ENCODE results near the gene FAM180B. TPM values are rescaled to one million over a fixed set of nuclear protein-coding genes. Genes with fewer than 3 reads are reported as not detected.

FAM180B gene
- total and polyA plus RNA-seq, 2 of the 13 experiments (the other 11 are each of a cell fraction or from before 2014, with no cell fraction given), result 0.40 to 1.0 TPM

DNA sequence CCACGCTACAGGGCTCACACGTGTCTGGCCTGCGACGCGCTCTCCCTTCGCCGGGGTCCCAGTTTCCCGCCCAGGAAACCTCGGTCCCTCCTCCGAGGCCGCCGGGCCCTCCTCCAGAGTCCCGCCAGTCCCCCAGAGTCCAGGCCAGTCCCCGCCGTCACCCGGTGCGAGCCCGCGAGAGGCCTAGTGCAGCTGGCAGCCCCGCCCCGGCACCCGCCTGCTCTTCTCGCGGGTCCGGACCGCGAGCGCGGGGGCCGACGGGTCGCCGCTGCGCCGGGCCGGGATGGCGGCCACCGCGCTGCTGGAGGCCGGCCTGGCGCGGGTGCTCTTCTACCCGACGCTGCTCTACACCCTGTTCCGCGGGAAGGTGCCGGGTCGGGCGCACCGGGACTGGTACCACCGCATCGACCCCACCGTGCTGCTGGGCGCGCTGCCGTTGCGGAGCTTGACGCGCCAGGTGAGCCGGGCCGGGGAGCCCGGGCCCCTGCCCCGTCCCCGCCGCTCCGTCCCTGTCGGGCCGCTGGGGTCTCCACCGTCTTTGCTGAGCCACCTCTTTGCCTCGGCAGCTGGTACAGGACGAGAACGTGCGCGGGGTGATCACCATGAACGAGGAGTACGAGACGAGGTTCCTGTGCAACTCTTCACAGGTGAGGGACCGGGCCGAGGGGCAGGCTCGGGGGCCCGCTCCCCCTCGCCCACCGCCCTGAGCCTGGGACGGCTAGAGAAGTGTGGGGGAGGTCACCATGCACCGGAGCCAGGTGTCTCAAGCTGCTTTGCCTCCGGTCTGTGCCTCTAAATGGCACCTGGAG lies 20.9 kb upstream of the FAM180B start, which contains the start of gene PTPMT1:
Gene PTPMT1, plus strand, starts transcription at position 260 of the 809 bp plus-strand sequence. Its CDS starts 24 bp downstream, at position 284.
- peaks cover 5 to 11% of the 10 kb centered on the region in 2 experiments; a peak in 4 of 5 replicates for H3K36me3 ChIP-seq (replicated peaks in 1 of 2; ENCODE audit: control insufficient read depth in 1 of 2, insufficient read depth in 2 of 2, low read length in 2 of 2)
- H3K27ac ChIP-seq (ENCODE audit: extremely low read length, insufficient read depth, low read length), result peak within 1 kb of the TSS; percentile 85
- ChIA-PET POLR2A (interaction anchor here (0.8 to 3.9 kb wide), 8 partner anchors 9 to 153 kb away, joined by 3 to 19 read pairs (median 4); partner anchors contain the start of genes CELF1, KBTBD4 and NDUFS3), CTCF (ENCODE audit: low intra/inter-chr PET ratio, low total read pairs) (no interaction called here)
- peaks cover 26% of the 10 kb centered on the region for H3K4me1 ChIP-seq (ENCODE audit: insufficient read depth, low read length)
- peak within 1 kb of the TSS; percentile 87 to 97 (median 97) for H3K4me3 ChIP-seq (replicated peaks in 1 of 3; ENCODE audit: insufficient read depth in 1 of 3, low read depth in 2 of 3, low read length in 3 of 3)
- no peaks in the 10 kb centered on the region for H3K27me3 ChIP-seq (ENCODE audit: control insufficient read depth in 1 of 2, insufficient read depth in 2 of 2, low read length in 2 of 2)
- in situ Hi-C loops (cut with HindIII; ENCODE audit: extremely low pct_ligation_motif_present, low pct_unique_long_range_greater_than_20kb) (no loop called here), intact Hi-C loops (cut with micrococcal nuclease; ENCODE audit: unreplicated experiment) (no loop called here)
- H3K9me3 ChIP-seq (ENCODE audit: low read length), result no peaks in the 10 kb centered on the region
- peak; percentile 98 for ATAC-seq
- H3K4me2 ChIP-seq (ENCODE audit: low read depth, low read length), result peak within 1 kb of the TSS; percentile 94
- no peak for FAIRE-seq
- peak; percentile 68 for DNase-seq (ENCODE audit: low spot score)
- no peaks in the 10 kb centered on the region for H4K20me1 ChIP-seq (ENCODE audit: insufficient read depth, low read length)
- peak within 1 kb of the TSS; percentile 42 for H2AFZ ChIP-seq (ENCODE audit: low read length)
- no CpG with 5 or more reads among the region's 86 CpGs for WGBS (ENCODE audit: low lambda C conversion rate)
- H3K79me2 ChIP-seq (ENCODE audit: insufficient read depth, low read length), result peaks cover 31% of the 10 kb centered on the region
- BruUV-seq (replicated peaks), result no TSS peak
- H3K9ac ChIP-seq (ENCODE audit: insufficient read depth, low read depth, low read length), result peak within 1 kb of the TSS; percentile 99
- TF ChIP-seq SP5 (CRISPR knock-in tag; IDR thresholded peaks at IDR 0.05; ENCODE audit: borderline replicate concordance, low read depth) (0 out of 2 replicates have a peak, but pooled peaks have one; percentile 21), ZFX (CRISPR knock-in tag; IDR thresholded peaks at IDR 0.05; ENCODE audit: low read depth) (peak; percentile 98), IKZF4 (CRISPR knock-in tag; IDR thresholded peaks at IDR 0.05; ENCODE audit: borderline replicate concordance, low read depth, not compliant biosample characterization) (peak; percentile 28), ZNF569 (CRISPR knock-in tag; IDR thresholded peaks at IDR 0.05; ENCODE audit: borderline replicate concordance) (no peak), ZC3H13 (CRISPR knock-in tag; IDR thresholded peaks at IDR 0.05) (peak; percentile 24; the same call in 1 of the 2 replicates), ZNF737 (CRISPR knock-in tag; IDR thresholded peaks at IDR 0.05; ENCODE audit: borderline replicate concordance) (no peak), ZFP90 (CRISPR knock-in tag; IDR thresholded peaks at IDR 0.05; ENCODE audit: borderline replicate concordance) (peak; percentile 81; the same call in 1 of the 2 replicates), MEF2D (CRISPR knock-in tag; IDR thresholded peaks at IDR 0.05) (0 out of 2 replicates have a peak, but pooled peaks have one; percentile 33), ZFY (CRISPR knock-in tag; IDR thresholded peaks at IDR 0.05) (peak; percentile 98), PHF8 (CRISPR knock-in tag; IDR thresholded peaks at IDR 0.05) (peak; percentile 91), ETV6 (CRISPR knock-in tag; conservative IDR thresholded peaks at IDR 0.05) (no peak), ZNF235 (CRISPR knock-in tag; IDR thresholded peaks at IDR 0.05; ENCODE audit: borderline replicate concordance) (no peak), WIZ (CRISPR knock-in tag; IDR thresholded peaks at IDR 0.05) (no peak), RXRB (CRISPR knock-in tag; IDR thresholded peaks at IDR 0.05; ENCODE audit: borderline replicate concordance) (no peak), ZNF678 (CRISPR knock-in tag; IDR thresholded peaks at IDR 0.05) (peak; percentile 23; the same call in 1 of the 2 replicates), SMAD9 (CRISPR knock-in tag; IDR thresholded peaks at IDR 0.05) (peak; percentile 88), ADNP (CRISPR knock-in tag; IDR thresholded peaks at IDR 0.05) (peak; percentile 48), ZNF746 (CRISPR knock-in tag; IDR thresholded peaks at IDR 0.05) (peak; percentile 73; the same call in 1 of the 2 replicates), AGO1 (IDR thresholded peaks at IDR 0.05; ENCODE audit: low read depth, low read length, poor library complexity, severe bottlenecking) (no peak)
- TF ChIP-seq, protein P1, sequence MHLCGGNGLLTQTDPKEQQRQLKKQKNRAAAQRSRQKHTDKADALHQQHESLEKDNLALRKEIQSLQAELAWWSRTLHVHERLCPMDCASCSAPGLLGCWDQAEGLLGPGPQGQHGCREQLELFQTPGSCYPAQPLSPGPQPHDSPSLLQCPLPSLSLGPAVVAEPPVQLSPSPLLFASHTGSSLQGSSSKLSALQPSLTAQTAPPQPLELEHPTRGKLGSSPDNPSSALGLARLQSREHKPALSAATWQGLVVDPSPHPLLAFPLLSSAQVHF (CRISPR knock-in tag; IDR thresholded peaks at IDR 0.05), result 0 out of 2 replicates have a peak, but pooled peaks have one; percentile 23
- TF ChIP-seq, protein P2, sequence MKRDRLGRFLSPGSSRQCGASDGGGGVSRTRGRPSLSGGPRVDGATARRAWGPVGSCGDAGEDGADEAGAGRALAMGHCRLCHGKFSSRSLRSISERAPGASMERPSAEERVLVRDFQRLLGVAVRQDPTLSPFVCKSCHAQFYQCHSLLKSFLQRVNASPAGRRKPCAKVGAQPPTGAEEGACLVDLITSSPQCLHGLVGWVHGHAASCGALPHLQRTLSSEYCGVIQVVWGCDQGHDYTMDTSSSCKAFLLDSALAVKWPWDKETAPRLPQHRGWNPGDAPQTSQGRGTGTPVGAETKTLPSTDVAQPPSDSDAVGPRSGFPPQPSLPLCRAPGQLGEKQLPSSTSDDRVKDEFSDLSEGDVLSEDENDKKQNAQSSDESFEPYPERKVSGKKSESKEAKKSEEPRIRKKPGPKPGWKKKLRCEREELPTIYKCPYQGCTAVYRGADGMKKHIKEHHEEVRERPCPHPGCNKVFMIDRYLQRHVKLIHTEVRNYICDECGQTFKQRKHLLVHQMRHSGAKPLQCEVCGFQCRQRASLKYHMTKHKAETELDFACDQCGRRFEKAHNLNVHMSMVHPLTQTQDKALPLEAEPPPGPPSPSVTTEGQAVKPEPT (CRISPR knock-in tag; IDR thresholded peaks at IDR 0.05; ENCODE audit: low read depth), result no peak
